ENCODE data around the gene MOSPD3.

MOSPD3 gene

DNA sequence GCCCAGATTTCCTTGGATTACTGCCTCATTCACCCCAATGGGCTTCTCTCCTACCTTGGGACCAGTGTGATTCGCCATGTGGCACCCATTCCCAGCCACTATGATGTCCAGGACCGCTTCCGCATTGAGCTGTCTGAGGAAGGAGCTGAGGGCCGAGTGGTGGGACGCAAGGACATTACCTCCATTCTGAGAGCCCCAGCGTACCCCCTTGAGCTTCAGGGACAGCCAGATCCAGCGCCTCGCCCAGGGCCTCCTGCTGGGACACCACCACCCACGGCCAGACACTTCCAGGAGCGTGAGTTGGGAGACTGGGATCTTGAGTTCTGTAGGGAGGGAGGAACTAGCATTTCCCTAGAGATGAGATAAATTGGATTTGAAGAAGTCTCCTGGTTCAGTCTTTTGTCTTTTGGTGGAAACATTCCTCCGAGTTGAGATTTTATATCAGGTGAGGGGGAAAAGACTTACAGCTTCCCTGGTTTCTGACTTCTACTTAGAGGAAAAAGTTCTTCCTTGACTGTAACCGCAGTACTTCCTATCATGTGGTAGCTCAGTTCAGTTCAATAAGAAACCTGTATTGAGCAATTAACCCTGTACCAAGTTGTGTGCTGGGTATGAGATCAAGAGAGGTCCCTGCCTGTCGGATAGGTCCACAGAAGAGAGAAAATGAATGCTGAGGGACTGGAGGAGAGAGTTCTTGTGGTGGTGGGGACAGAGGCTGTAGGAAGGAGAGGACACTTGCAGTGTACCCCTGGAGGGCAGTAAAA is 1.3 kb downstream of the MOSPD3 start:
- Mint-ChIP-seq H3K4me3 (peak overlapping the region; percentile 87 to 99 (median 88)), H3K9me3 (no peaks in the 10 kb centered on the region), H3K36me3 (ENCODE audit: low read depth) (peaks cover 8% of the 10 kb centered on the region), H3K27me3 (ENCODE audit: low read depth) (no peaks in the 10 kb centered on the region), H3K27ac (no peak overlapping the region), H3K4me1 (no peaks in the 10 kb centered on the region)
- TF ChIP-seq, protein P1, sequence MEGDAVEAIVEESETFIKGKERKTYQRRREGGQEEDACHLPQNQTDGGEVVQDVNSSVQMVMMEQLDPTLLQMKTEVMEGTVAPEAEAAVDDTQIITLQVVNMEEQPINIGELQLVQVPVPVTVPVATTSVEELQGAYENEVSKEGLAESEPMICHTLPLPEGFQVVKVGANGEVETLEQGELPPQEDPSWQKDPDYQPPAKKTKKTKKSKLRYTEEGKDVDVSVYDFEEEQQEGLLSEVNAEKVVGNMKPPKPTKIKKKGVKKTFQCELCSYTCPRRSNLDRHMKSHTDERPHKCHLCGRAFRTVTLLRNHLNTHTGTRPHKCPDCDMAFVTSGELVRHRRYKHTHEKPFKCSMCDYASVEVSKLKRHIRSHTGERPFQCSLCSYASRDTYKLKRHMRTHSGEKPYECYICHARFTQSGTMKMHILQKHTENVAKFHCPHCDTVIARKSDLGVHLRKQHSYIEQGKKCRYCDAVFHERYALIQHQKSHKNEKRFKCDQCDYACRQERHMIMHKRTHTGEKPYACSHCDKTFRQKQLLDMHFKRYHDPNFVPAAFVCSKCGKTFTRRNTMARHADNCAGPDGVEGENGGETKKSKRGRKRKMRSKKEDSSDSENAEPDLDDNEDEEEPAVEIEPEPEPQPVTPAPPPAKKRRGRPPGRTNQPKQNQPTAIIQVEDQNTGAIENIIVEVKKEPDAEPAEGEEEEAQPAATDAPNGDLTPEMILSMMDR (IDR thresholded peaks at IDR 0.05; ENCODE audit: unreplicated experiment in 3 of 3) = no peak

DNA sequence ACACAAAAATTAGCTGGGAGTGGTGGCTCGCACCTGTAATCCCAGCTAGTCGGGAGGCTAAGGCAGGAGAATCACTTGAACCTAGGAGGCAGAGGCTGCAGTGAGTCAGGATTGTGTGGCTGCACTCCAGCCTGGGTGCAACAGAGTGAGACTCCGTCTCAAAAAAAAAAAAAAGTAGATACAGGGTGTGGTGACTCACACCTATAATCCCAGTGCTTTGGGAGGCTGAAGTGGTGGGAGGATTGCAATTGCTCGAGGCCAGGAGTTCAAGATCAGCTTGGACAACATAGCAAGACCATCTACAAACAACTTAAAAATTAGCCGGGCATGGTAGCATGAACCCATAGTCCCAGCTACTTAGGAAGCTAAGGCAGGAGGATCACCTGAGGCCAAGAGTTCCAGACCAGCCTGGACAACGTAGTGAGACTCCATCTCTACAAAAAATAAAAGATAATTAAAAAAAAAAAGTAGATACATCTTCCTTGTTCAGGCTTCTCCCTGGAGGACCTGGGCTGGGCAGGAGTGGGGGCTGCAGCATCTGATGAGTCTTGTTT is 2.0 kb downstream of the MOSPD3 start:
- Mint-ChIP-seq H3K4me1 (no peaks in the 10 kb centered on the region), H3K4me3 (no peak overlapping the region), H3K27ac (no peak overlapping the region), H3K9me3 (no peaks in the 10 kb centered on the region), H3K27me3 (ENCODE audit: low read depth) (no peaks in the 10 kb centered on the region), H3K36me3 (ENCODE audit: low read depth) (peaks cover 7% of the 10 kb centered on the region)
- TF ChIP-seq, protein P1 (IDR thresholded peaks at IDR 0.05; ENCODE audit: unreplicated experiment in 3 of 3) = no peak

DNA sequence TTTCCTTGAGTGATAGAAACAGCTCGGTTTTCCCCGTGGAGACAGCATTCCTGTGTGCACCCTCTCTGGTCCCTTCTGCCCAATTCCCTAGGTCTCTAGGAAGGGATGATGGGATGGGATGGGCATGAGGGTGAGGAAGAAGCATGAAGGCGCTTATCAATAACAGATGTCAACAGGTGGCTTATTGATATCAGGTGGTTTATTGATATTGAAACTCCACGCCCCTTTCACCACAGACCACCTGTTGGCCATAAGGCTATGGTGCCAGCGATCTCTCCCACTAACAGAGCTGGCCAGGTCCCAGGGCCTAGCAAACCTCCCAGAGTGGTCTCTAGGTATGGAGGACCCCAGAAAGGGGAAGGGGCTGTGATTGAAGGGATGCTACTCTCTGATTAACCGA is 7.9 kb downstream of the MOSPD3 start:
- H3K4me3 Mint-ChIP-seq = no peak overlapping the region
- TF ChIP-seq, protein P1 (IDR thresholded peaks at IDR 0.05; ENCODE audit: unreplicated experiment in 3 of 3) = no peak
- peaks cover 4% of the 10 kb centered on the region for H3K27me3 Mint-ChIP-seq (ENCODE audit: low read depth)
- H3K4me1 Mint-ChIP-seq = no peaks in the 10 kb centered on the region
- peaks cover 6% of the 10 kb centered on the region for H3K36me3 Mint-ChIP-seq (ENCODE audit: low read depth)
- no peaks in the 10 kb centered on the region for H3K9me3 Mint-ChIP-seq
- no peak overlapping the region for H3K27ac Mint-ChIP-seq

DNA sequence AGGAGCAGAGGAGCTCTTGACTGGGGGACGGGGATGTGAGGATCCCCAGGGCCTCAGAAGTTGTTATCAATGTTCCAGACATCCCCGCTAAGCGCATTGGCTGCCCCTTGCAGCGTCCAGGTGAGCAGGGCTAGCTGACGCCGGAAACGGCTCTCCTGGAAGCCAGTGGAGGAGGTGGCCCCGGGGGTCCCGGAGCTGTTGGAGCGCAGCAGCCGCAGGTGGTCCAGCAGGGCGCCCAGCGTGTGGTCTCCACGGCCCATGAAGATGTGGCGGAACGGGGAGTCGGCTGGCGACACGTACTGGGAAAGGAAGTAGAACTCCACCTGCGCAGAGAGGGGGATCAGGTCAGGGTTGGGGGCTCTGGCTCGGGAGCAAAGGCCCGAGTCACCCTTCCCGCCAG is 8.5 kb downstream of the MOSPD3 start:
- H3K4me1 Mint-ChIP-seq = no peaks in the 10 kb centered on the region
- TF ChIP-seq, protein P1 (IDR thresholded peaks at IDR 0.05; ENCODE audit: unreplicated experiment in 3 of 3) = no peak

DNA sequence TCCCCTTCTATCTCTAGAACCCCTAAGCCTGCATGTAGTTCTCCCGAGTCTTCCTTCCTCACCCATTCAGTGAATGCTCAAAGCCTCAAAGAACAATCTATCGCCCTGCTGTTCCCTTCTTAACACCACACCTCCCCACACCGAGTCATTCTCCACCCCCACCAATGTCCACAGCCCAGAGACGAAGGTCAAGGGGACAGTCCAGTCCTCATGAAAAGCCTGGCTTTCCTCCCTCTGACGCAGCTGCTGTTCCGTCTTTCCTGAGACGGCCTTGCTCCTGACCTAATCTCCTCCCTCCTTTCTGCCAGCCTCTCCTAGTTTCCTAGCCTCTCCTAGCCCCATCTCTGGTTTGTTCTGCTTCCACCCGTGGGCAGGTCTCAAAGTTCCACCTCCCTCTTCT is 9.2 kb downstream of the MOSPD3 start:
- peaks cover 6% of the 10 kb centered on the region for H3K36me3 Mint-ChIP-seq (ENCODE audit: low read depth)
- H3K4me3 Mint-ChIP-seq = no peak overlapping the region
- H3K27me3 Mint-ChIP-seq (ENCODE audit: low read depth) = peaks cover 4% of the 10 kb centered on the region
- no peaks in the 10 kb centered on the region for H3K9me3 Mint-ChIP-seq
- H3K27ac Mint-ChIP-seq = no peak overlapping the region
- TF ChIP-seq, protein P1 (IDR thresholded peaks at IDR 0.05; ENCODE audit: unreplicated experiment in 3 of 3) = no peak
- no peaks in the 10 kb centered on the region for H3K4me1 Mint-ChIP-seq

More for the DNA sequence above, 8.5 kb downstream of the MOSPD3 start:
- Mint-ChIP-seq H3K36me3 (ENCODE audit: low read depth) (peaks cover 6% of the 10 kb centered on the region), H3K27me3 (ENCODE audit: low read depth) (peaks cover 4% of the 10 kb centered on the region), H3K4me3 (no peak overlapping the region), H3K9me3 (no peaks in the 10 kb centered on the region), H3K27ac (no peak overlapping the region)

Measured in nephron (organoid).